ENCODE results near the gene JAKMIP1.

- no peak for TF ChIP-seq CTCF (IDR thresholded peaks at IDR 0.05)
- TF ChIP-seq POLR2AphosphoS5 (IDR thresholded peaks at IDR 0.05; ENCODE audit: low read depth, low read length): no peak
- TF ChIP-seq, protein P1, sequence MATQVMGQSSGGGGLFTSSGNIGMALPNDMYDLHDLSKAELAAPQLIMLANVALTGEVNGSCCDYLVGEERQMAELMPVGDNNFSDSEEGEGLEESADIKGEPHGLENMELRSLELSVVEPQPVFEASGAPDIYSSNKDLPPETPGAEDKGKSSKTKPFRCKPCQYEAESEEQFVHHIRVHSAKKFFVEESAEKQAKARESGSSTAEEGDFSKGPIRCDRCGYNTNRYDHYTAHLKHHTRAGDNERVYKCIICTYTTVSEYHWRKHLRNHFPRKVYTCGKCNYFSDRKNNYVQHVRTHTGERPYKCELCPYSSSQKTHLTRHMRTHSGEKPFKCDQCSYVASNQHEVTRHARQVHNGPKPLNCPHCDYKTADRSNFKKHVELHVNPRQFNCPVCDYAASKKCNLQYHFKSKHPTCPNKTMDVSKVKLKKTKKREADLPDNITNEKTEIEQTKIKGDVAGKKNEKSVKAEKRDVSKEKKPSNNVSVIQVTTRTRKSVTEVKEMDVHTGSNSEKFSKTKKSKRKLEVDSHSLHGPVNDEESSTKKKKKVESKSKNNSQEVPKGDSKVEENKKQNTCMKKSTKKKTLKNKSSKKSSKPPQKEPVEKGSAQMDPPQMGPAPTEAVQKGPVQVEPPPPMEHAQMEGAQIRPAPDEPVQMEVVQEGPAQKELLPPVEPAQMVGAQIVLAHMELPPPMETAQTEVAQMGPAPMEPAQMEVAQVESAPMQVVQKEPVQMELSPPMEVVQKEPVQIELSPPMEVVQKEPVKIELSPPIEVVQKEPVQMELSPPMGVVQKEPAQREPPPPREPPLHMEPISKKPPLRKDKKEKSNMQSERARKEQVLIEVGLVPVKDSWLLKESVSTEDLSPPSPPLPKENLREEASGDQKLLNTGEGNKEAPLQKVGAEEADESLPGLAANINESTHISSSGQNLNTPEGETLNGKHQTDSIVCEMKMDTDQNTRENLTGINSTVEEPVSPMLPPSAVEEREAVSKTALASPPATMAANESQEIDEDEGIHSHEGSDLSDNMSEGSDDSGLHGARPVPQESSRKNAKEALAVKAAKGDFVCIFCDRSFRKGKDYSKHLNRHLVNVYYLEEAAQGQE (IDR thresholded peaks at IDR 0.05; ENCODE audit: insufficient read depth in 1 of 2, low read depth in 2 of 2, low read length in 1 of 2): no peak
- TF ChIP-seq SIN3A (IDR thresholded peaks at IDR 0.05; ENCODE audit: borderline replicate concordance, insufficient read depth, low read depth, low read length): no peak
- no peak for TF ChIP-seq TCF7L2 (IDR thresholded peaks at IDR 0.05; ENCODE audit: low read depth, low read length)
Measured at GRCh38 chr4:6047130-6047673, 153.1 kb downstream of the JAKMIP1 start.
